ENCODE measurements around the gene SYNDIG1.

SYNDIG1 gene

DNA sequence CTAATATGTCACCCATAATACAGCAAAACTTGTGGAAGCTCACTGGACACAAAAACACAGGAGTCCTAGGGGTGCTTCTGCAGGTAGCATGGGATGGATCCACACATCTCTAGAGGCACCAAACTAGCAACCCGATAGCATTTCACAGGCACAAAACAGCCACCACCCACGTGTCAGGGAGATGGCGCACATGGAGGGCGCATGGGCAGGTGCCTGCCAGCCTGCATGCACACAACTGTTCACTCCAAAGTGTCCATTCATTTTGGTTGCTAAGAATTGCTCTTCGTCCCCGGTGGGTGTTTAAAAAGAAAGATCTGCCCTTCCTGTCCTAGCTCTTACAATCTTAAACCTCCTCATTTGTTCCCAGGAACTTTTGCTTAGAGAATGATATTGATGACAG lies 171.3 kb downstream of the SYNDIG1 start:
- DNase-seq, result no peak

DNA sequence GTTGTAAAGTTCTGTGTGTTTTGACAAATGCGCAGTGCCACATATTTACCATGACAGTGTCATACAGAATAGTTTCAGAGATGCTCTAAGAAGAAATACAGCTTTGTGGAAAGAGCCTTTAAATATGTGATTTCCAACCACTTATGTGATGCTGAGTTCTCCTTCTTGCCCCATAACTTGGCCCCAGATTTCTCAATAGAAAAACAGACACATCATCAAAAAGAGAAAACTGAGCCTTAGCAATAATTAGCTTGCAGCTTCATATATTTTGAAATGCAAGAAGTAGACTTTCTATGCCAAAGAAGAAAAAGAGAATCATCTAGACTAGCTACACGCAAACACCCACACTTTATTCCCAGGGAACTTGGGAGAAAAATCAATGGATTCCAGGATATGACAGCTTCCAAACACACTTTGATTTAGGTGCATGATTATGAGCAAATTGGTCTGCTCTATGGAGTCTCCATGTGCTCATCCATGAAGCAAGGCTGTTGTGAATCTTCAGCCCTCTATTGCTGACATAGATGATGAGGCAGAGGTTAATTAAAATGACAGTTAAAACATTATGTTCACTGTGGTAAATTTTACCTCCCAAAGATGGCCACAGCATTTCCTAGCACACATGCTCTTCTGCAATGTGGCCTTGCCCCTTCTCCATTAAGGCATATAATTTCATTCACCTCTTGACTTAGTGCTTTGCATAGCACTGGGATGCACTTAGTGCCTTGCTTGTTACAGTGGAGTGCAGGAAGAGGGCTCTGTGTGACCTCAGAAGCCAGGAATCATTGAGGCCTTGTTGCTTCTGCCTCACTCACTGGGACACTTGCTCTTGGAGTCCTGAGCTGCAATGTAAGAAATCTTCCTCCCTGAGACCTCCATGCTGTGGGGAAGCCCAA lies 174.6 kb downstream of the SYNDIG1 start:
- DNase-seq, result no peak

DNA sequence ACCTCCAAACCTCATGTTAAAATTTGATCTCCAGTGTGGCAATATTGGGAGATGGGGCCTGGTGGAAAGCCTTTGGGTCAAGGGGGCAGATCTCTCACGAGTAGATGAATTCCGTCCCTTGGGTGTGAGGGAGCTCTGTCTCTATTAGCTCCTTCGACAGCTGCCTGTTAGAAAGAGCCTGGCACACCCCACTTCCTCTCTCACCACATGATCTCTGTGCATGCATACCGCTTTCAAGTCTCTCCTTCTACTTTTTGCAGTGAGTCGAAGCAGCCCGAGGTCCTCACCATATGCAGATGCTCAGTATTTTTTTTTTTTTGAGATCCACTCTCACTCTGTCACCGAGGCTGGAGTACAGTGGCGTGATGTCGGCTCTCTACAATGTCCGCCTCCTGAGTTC lies 176.9 kb downstream of the SYNDIG1 start:
- DNase-seq, result no peak

DNA sequence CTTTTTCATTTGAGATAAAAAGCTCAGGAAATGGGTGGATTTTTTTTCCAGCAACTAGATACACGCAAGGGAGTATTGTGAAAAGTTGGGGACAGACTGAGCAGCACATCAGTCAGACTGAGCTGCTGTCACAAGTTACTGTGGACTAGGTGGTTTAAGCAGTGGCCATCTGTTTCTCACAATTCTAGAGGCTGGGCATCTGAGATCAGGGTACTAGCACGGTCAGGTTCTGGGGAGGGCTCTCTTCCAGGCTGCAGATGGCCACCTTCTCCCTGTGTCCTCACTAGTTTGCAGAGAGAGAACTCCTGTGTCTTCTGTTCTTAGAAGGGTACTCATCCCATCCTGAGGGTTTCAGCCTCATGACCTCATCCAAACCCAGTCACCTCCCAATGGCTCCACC lies 178.3 kb downstream of the SYNDIG1 start:
- DNase-seq, result peak; percentile 36

DNA sequence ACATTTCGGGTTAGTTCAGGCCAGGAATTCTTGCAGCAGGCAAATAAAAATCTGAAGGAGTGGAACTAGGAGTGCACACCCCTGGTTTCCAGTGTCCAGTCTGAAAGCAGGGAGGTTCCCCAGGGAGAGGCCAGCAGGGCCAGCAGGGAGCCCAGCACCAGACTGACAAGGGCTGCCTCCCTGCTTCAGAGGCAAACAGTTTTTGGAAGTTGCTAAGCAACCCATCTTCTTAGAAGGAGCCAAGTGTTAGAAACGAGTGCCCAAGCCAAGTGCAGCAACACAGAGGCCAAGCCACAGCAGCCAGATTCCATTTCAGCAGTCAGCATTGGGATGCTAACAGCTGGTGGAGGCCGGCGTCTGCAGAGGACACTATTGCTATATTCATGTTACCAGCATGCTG lies 179.1 kb downstream of the SYNDIG1 start:
- peak; percentile 20 for DNase-seq

DNA sequence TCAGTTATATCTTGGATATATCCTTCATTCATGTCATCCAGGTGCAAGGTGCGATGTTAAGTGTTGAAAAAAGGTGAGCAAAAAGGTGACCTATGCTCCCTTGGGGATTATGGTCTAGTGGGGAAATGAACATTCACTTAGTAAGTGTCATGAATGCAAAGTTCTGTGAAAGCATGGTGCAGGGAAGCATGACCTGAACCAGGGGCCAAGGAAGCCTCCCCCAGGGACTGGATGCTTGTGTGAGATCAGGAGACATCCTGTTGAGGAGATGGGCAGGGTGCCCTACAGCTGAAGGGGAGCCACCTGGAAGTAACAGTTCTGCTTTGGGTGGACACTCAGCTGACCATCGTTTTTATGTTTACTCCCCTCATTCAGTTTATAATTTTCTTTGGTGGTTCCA lies 179.5 kb downstream of the SYNDIG1 start:
- DNase-seq, result no peak

DNA sequence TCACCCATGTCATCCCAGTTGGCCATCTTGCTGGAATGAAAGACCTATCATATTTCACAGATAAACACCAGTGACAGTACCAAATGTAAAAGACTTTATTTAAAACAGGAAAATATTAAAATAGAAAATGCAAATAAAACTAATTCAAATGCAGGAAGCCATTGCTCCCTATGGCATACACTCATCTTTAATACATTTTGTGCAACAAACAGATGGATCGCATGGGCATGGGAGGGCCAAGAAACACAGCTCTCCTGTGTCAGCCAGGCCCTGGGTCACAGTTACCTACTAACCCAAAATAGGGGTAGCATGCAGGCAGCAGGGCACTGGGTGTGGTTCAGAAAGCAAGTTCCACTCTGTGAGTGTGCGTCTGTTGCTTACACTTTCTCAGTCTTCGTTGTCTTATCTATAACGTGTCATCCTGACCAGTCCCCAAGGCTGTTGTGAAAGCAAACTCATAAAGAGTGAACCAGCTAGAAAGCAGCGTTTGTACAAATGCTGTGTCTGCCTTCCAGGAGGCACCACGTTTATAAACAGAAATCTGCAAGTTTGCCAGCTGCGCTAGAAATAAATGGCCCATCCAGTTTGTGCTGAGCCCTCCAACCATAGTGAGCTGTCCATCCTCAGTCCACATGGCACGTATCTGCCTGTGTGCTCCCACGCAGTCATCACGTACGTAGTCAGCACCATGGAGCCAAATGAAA lies 180.5 kb downstream of the SYNDIG1 start:
- DNase-seq, result no peak

DNA sequence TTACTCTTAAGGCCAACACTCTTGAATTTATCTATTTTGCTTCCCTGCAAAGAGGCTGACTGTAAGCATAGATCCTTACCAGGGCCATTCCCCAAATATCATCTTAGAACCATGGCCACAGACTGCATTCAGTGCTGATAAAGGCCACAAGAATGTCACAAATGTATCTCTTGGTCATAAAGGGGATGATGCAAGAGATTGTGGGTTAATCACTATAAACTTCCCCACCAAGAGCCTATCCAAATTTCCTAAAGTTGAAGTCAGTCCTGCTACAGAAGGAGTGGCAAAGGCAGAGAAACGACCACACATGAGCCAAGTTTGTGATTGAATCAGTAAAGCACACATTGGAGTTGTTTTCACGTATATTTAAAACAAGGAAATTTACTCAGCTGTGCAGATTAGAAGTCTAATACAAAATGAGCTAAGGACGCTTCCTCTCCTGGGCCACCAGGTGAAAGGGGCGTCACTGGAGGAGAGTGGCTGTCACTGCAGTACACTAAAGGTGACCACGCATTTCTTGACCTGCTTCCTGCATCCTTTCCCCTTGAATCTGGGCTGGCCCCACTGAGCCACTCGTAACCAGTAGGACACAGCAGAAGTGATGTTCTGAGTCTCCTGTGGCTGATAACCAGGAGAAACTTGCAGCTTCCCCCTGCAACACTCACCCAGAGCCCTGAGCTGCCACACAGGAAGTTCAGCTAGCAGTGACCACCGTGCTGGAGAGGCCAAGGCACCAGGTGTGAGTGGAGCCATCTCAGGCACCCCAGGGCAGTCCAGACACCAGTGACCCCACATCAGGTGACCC lies 181.9 kb downstream of the SYNDIG1 start:
- no peak for DNase-seq

DNA sequence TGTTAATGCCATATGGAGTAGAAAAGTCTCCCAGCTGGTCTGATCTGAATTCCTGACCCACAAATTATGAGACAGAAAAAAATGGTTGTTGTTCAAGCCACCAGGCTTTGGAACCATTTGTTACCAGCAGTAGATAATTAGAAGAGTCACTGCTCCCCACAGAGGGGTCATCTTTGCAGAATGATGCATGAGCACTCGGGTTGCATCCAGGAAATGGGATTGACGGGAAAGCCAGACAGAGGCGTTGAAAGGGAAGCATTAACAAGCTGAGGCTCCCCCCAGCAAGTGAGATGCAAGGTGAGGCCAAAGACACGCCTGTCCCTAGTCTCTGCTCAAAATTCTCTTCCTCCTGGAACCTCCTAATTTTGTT lies 182.5 kb downstream of the SYNDIG1 start:
- DNase-seq, result no peak

DNA sequence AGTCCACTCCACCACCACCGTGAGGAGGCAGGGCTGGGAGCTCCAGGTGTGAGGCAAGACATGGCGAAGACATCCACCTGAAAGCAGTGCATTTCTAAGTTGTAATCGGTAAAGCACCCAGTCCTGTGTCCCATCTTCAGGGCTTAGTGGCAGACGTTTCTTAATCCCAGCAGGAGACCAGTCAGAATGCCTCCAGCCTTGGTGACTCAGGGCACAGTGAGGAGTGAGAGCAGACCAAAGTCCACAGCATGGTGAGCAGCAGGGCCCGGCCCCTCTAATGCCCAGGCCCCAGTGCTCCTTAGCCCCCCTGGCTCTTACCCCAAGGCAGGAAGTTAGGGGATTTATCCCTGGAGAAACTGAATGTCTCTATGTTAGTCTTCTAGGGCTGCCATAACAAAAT lies 183.9 kb downstream of the SYNDIG1 start:
- DNase-seq, result no peak

DNA sequence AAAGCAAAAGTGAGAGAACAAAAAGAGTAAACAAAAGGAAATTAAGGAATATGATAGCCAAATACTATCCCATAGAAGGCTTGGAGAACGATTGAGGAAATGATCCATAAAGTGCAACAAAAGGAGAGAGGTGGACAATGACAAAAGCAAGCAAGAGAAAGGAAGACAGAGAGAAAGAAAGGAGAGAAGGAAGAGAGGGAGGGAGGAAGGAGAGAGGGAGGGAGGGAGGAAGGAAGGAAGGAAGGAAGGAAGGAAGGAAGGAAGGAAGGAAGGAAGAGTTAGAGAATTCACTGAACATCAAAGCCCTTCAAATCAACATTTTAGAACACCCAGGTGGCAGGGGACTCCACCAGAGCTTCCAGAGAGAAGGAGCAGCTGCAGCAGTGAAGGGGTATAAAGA lies 185.0 kb downstream of the SYNDIG1 start:
- no peak for DNase-seq

DNA sequence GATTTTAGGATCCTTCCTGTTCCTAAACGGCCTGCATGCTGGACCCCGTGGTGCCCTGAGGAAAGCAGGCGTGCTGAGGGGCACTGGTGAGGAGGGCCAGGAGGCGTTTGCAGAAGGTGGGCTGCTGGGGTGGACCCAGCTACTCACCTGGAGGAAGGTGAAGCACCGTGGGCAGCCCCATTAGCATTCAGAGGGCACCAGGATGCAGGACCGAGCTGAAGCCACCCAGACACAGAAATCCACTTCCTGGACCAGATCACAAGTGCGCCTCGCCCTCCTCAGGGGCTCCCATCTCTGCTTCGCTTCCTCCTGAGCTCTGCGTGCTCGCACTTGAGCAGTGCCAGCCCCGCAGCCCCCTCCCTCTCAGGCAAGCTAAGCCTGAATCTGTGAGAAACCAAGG lies 187.0 kb downstream of the SYNDIG1 start:
- DNase-seq, result no peak

DNA sequence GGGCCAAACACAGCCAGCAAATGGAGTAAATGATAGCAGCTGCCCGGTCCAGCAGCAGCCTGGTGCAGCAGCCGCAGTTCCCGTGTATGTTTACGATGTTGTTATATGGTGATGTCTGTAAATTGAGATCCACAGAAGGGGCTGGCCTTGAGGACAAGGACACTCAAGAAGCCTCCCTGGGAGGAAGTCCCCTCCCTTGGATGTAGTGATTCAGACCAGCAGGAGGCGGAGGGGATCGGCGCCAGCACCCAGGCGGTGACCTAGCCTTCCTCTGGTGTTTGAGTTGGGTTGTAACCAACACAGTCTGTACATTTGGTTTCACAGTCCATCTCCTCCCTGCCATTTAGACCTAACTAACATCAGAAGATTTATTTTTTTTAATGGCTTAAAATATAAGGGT lies 187.8 kb downstream of the SYNDIG1 start:
- DNase-seq, result no peak

DNA sequence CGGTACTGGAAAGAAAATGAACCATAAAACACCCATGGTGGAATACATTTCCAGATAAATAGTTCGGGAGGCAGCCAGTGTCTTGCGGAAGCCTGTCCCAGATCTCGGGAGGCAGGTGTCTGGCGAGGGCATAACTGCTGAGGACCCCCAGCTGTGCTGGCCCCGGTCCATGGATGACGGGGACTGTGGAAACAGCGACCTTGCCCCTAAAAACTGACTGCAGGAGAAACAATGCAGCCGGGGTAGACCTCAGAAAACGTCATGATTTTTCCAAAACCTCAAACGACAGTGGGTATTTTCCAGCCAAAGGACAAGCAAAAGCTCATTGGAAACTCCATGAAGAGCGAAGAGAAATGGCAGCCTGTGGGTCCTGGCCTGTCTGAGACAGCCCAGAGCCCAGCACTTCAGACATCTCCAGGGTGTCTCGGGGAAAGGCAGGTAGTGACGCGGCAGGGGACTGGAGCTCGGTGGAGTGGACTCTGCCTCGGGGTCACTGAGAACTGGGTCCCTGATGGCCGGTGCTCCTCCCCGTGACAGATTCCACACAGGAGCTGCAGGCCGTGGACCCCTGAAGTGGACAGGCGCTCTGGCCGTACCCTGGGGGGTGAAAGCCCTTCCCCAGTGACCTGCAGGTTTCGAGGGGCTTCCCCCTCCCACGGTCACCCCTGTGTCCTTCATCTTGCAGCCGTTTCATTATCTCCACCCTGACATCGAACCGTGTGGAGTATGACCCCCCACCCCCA lies 188.6 kb downstream of the SYNDIG1 start:
- DNase-seq, result no peak

DNA sequence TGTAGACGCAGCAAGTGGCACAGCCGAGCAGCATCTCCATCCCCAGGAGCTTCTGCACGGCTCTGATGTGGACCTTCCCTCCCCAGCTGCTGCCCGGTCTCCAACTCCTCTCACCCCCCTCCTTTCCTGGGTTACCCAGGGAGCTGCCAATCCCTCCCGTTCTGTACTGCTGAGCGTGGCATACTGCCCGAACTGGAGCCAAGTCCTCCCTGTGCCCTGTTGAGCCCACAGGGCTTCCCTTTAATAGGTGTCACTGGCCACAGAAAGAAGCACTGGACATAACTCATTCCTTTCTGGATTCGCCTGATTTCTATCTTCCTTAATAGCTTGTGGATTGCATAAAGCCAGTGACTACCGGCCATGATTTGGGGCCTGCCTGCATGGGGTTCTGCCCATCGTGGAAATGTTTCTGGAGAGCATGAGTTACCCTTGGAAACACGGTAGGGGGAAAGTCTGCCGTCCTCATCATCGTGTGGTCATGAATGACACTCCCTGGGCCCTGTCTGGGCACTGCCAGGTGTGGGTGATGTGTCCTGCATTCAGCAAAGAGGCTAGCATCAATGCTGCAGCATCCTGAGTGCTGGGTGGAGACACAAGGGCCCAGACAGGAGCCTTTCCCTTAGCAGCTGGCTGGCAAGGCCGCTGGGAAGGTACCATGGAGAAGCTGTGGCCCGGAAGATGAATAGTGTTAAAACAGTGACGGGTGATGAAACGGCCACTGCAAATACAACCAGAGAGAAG lies 189.7 kb downstream of the SYNDIG1 start:
- no peak for DNase-seq

DNA sequence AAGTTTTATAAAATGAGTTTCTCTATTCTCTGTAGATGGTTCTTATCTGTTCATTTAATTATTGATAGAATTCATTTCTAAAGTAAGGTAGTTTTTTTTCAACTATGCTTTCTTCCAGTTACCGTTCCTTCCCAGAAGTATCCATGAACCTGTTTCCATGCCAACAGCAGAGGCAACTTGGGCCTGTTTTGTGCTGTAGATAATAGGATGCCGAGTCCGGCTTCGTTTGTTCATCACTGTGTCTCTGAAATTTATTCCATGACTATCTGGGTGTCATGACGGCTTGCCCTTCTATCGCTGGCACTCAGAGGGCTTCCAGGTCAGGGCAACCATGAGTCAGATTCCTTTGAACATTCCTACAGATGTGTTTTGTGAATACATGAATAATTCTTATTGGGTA lies 190.4 kb downstream of the SYNDIG1 start:
- no peak for DNase-seq

DNA sequence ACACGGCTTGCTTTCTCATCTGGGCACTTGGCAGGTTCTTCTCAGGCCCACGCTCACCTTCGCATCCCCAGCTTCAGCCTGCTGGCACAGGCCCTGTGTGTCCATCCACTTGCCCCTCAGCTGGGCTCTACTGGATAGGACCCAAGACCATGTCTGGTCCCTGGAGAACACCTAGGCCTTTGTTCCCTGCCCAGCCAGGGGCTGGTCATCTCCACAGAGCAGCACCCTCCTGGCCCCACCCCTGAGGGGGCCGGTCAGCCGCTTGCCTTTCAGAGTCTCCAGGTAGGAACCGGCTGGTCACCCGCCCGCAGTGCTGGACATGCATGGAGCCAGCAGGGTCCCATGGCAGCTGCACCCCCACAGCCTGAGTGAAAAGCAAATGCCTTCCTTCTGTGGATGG lies 191.2 kb downstream of the SYNDIG1 start:
- DNase-seq, result no peak

DNA sequence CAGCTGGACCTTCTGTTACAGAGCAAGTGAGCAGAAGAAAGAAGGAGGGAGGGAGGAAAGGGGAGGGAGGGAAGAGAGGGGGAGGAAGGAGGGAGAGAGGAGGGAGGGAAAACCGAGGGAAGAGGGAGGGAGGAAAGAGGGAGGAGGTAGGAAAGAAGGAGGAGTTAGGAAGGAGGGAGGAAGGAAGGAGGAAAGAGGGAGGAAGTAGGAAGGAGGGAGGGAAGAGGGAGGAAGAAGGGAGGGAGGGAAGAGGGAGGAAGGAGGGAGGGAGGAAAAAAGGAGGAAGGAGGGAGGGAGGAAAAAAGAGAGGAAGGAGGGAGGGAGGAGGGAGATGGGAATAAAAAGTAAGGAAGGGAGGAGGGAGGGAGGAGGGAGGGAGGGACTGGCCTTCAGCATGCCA lies 191.8 kb downstream of the SYNDIG1 start:
- DNase-seq, result no peak

DNA sequence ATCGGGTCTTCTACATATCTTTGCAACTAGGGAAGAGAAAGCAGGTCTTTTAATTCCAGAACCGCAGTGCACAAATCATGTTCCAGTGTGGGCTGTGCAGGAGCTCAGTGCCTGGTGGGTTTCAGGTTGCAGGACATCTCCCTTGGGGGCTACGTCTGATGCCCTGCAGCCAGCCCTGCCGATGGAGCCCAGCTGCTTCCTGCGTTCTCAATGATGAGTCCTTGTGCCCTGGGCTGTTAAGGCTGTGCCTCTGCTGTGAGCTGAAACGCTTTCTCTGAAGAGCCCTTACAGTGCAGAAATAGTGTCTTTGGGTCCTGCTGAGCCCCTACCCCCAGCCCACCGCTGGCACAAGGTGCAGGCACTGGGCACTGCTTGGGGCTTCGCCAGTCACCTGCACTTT lies 192.9 kb downstream of the SYNDIG1 start:
- peak; percentile 94 for DNase-seq

DNA sequence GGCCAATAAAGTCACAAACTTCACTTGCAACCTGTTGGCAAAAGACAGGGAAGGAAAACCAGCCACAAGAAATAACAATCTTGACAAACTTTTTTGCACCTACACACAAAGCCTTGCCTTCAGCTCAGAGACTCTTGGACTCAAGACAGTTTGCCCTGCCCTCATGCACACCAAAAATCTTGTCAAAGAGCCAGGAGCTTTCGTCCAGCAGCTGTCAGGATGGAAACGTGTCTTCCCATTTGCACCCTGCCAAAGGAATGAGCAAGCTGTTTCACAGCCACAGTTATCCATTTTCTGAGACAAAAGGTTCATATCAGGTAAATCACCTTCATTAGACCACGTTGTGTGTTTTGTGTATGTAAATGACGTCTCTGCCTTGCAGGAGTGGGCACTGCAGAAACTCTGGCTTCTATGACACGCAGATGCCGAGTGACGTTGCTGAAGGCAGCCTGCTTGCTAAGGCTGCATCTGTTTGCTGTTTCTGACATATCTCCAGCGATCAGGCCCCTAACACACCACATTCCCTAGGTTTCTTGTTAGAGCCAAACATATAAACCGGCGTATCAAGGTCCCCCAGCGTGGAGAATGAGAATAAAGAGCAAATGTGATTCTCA lies 193.4 kb downstream of the SYNDIG1 start:
- peak; percentile 69 for DNase-seq

DNA sequence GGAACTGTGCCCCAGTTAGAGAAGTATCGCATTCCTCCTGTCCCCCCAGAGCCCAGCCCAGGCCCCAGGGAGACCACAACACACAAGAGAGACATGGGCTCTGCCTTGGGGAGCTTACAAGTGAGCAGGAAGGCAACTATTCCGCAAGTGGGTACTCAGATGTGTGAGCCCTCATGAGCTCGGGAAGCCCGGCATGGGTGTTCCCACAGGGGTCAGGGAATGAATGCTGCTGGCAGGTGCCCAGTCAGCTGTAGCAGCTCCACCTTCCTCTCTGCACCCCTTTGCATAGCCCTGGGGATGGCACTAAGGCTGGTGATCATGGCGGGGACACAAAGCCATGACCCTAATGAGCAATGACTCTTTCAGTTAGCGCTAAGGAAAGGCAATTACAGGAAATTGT lies 194.1 kb downstream of the SYNDIG1 start:
- no peak for DNase-seq
